Astrocyte (in vitro differentiated cells and primary cell): ENCODE data around the gene AKAP13. TPM values are rescaled to one million over a fixed set of nuclear protein-coding genes. Genes with fewer than 3 reads are reported as not detected.
A peak's percentile ranks its signal among the peaks of the same experiment; 100 is the strongest.

Experiments used
- DNase-seq: peaks from one replicate; pipeline ENCODE4 v3.0.0-alpha.2; 2010; ENCODE audit warnings: low read depth
- FAIRE-seq: peaks from 2 replicates; lab custom pipeline; 2011; peaks lifted over from hg19 to GRCh38; lab: Jason Lieb, UNC
- H2AFZ ChIP-seq: 2 replicates; pipeline ENCODE4 v1.6.0; 2012; ENCODE audit warnings: low read depth, low read length, inconsistent platforms
- H3K27ac ChIP-seq: 2 replicates; pipeline ENCODE4 v1.5.1; 2011; ENCODE audit warnings: low read depth, low read length, inconsistent platforms
- H3K27me3 ChIP-seq: 2 replicates; pipeline ENCODE4 v1.6.0; 2011; ENCODE audit warnings: low read length, inconsistent platforms; ENCODE audit not compliant: insufficient read depth
- H3K36me3 ChIP-seq: 2 replicates; pipeline ENCODE4 v1.5.1; 2011; ENCODE audit warnings: low read length, inconsistent platforms; ENCODE audit not compliant: insufficient read depth
- H3K4me1 ChIP-seq: 2 replicates; pipeline ENCODE4 v1.5.1; 2011; ENCODE audit warnings: low read length, inconsistent platforms; ENCODE audit not compliant: insufficient read depth
- H3K4me2 ChIP-seq: 2 replicates; pipeline ENCODE4 v1.6.0; 2012; ENCODE audit warnings: low read length, inconsistent platforms
- H3K4me3 ChIP-seq: 2 replicates; pipeline ENCODE4 v1.5.1; 2011; ENCODE audit warnings: low read depth, mild to moderate bottlenecking, low read length, inconsistent platforms; ENCODE audit not compliant: insufficient read depth
- H3K79me2 ChIP-seq: 2 replicates; pipeline ENCODE4 v1.6.0; 2012; ENCODE audit warnings: mild to moderate bottlenecking, low read length, inconsistent platforms; ENCODE audit not compliant: insufficient read depth
- H3K9ac ChIP-seq: 2 replicates; pipeline ENCODE4 v1.6.0; 2012; ENCODE audit warnings: mild to moderate bottlenecking, low read length, inconsistent platforms
- H3K9me3 ChIP-seq: 2 replicates; pipeline ENCODE4 v1.5.1; 2012; ENCODE audit warnings: low read depth, mild to moderate bottlenecking, low read length, inconsistent platforms; ENCODE audit not compliant: insufficient read depth
- H4K20me1 ChIP-seq: 2 replicates; pipeline ENCODE4 v1.6.0; 2012; ENCODE audit warnings: low read length, inconsistent platforms; ENCODE audit not compliant: insufficient read depth
- H3K27ac Mint-ChIP-seq: one replicate; pipeline ENCODE4 v1.8.0; 2021; ENCODE audit warnings: mild to moderate bottlenecking, mixed read lengths; ENCODE audit not compliant: unreplicated experiment
- H3K27me3 Mint-ChIP-seq: one replicate; pipeline ENCODE4 v1.8.0; 2021; ENCODE audit warnings: low read depth, mixed read lengths; ENCODE audit not compliant: unreplicated experiment
- H3K36me3 Mint-ChIP-seq: one replicate; pipeline ENCODE4 v1.8.0; 2021; ENCODE audit warnings: low read depth, mixed read lengths; ENCODE audit not compliant: unreplicated experiment
- H3K4me1 Mint-ChIP-seq: one replicate; pipeline ENCODE4 v1.8.0; 2021; ENCODE audit warnings: low read depth, mixed read lengths; ENCODE audit not compliant: unreplicated experiment
- H3K4me3 Mint-ChIP-seq: one replicate; pipeline ENCODE4 v1.8.0; 2021; ENCODE audit warnings: mild to moderate bottlenecking, moderate library complexity, mixed read lengths; ENCODE audit not compliant: unreplicated experiment
- H3K9me3 Mint-ChIP-seq: one replicate; pipeline ENCODE4 v1.8.0; 2021; ENCODE audit warnings: mild to moderate bottlenecking, mixed read lengths; ENCODE audit not compliant: unreplicated experiment
- EZH2 ChIP-seq: IDR thresholded peaks from 2 replicates; pipeline ENCODE4 v1.6.1; 2012; ENCODE audit warnings: mild to moderate bottlenecking, low read length, inconsistent platforms; ENCODE audit not compliant: insufficient read depth
- total RNA-seq: library from RNA; stranded (reverse); gene quantifications from 2 replicates; pipeline ENCODE4 v1.2.1, GENCODE V29; 2021
- TF ChIP-seq, protein P1 (sequence below): IDR thresholded peaks from 2 replicates; pipeline ENCODE4 v1.5.1; 2011; ENCODE audit warnings: low read depth, mild to moderate bottlenecking, inconsistent platforms, low read length, moderate library complexity; ENCODE audit not compliant: insufficient read depth

AKAP13 gene
- total RNA-seq, 1 donor from 2014 or later = 98.2 TPM

DNA sequence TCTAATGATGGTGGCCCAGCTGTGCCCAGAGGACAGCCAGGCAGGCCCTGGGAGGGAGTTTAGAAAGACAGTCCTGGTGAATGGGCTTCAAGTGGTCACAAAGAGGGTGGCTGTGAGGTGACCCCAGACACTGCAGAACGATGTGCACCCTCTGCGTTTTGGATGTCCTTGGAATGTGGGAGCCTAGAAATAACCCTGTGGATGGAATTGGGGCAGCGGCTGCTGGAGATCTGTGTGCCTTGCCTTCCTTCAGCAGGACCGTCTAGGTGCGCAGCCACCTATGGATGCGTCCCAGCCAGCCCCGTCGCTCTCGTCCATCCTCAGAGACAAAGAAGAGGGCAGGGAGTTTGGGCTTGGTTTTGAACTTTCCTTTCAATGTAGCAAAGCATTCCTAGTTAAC lies 367.8 kb downstream of the AKAP13 start:
- DNase-seq (no peak), FAIRE-seq (no peak)
- Mint-ChIP-seq H3K27me3 (no peaks in the 10 kb centered on the region), H3K27ac (no peak overlapping the region), H3K36me3 (peaks cover 14% of the 10 kb centered on the region), H3K9me3 (no peaks in the 10 kb centered on the region), H3K4me1 (peaks cover 30% of the 10 kb centered on the region), H3K4me3 (no peak overlapping the region)
- Histone ChIP-seq H2AFZ (no peak overlapping the region), H3K36me3 (peaks cover 29% of the 10 kb centered on the region), H3K27me3 (no peaks in the 10 kb centered on the region), H3K9ac (no peak overlapping the region), H3K4me1 (peaks cover 20% of the 10 kb centered on the region), H3K9me3 (no peaks in the 10 kb centered on the region), H3K79me2 (no peaks in the 10 kb centered on the region), H3K4me3 (no peak overlapping the region), H3K27ac (no peak overlapping the region), H3K4me2 (no peak overlapping the region), H4K20me1 (peaks cover 28% of the 10 kb centered on the region)
- TF ChIP-seq, protein P1, sequence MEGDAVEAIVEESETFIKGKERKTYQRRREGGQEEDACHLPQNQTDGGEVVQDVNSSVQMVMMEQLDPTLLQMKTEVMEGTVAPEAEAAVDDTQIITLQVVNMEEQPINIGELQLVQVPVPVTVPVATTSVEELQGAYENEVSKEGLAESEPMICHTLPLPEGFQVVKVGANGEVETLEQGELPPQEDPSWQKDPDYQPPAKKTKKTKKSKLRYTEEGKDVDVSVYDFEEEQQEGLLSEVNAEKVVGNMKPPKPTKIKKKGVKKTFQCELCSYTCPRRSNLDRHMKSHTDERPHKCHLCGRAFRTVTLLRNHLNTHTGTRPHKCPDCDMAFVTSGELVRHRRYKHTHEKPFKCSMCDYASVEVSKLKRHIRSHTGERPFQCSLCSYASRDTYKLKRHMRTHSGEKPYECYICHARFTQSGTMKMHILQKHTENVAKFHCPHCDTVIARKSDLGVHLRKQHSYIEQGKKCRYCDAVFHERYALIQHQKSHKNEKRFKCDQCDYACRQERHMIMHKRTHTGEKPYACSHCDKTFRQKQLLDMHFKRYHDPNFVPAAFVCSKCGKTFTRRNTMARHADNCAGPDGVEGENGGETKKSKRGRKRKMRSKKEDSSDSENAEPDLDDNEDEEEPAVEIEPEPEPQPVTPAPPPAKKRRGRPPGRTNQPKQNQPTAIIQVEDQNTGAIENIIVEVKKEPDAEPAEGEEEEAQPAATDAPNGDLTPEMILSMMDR = no peak
- no peak for TF ChIP-seq EZH2

DNA sequence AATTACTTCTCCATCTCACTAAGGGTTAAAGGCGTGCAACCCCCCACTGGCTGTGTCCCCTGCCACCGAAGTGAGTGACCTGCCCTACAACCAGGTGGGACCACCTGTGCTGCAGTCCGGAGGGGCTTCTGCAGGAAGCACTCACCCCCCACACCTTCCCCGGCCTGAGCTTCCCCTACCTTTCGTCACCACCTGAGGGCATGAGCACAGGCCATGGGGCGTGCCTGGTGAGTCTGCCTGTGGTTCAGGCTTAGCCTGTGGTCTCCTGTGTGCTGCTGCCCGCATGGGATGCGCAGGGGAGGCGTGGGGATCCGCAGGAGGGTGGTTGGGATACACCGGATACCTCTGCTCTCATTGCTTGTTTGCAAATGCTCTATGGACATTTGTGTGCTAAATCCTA lies 368.3 kb downstream of the AKAP13 start:
- DNase-seq (no peak), FAIRE-seq (no peak)
- TF ChIP-seq, protein P1 = no peak
- TF ChIP-seq EZH2 = no peak
- Mint-ChIP-seq H3K4me3 (no peak overlapping the region), H3K36me3 (peaks cover 10% of the 10 kb centered on the region), H3K27me3 (no peaks in the 10 kb centered on the region), H3K27ac (no peak overlapping the region), H3K9me3 (no peaks in the 10 kb centered on the region), H3K4me1 (peaks cover 25% of the 10 kb centered on the region)
- no peak overlapping the region for H3K4me3 ChIP-seq
- H3K27me3 ChIP-seq = no peaks in the 10 kb centered on the region
- no peaks in the 10 kb centered on the region for H3K79me2 ChIP-seq
- H3K27ac ChIP-seq = no peak overlapping the region
- H3K4me1 ChIP-seq = peaks cover 20% of the 10 kb centered on the region
- H3K9ac ChIP-seq = no peak overlapping the region
- no peak overlapping the region for H3K4me2 ChIP-seq
- H3K9me3 ChIP-seq = no peaks in the 10 kb centered on the region
- H2AFZ ChIP-seq = no peak overlapping the region
- peaks cover 23% of the 10 kb centered on the region for H4K20me1 ChIP-seq
- peaks cover 24% of the 10 kb centered on the region for H3K36me3 ChIP-seq

DNA sequence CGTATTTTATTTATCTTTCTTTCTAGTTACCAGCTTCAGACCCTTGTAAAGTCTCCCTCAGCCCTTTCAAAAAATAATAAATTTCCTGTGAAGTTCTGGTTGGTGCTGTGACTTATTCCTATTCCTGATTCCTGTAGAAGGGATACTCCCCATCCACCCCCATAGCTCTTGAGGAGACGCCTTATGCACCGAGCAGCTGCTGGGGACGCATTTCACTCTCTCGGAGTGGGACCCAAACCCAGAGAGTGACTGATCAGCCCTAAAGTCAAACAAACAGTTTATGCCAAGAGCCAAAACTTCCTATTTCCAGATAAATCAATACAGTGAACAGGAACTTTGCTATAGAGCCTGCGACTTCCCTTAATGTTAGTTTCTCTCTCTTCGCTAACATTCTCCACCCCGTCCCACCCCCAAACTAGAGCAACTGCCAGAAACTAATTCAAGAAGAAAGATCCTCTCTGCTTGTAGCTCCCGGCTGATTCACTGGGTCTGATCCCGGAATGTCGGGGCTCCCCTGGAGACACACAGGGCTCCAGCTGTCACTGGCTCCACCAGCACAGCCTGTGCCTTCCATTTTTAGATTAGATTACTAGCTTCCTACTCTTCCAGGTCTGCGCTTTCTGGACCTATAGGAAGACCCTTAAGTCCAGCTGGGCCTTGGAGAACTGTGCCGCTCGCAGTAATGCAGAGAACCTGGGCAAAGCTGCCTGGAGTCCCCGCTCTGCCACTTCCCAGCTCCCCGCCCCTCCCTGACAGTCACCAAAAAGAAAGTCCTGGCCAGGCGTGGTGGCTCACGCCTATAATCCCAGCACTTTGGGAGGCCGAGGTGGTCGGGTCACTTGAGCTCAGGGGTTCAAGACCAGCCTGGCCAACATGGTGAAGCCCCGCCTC lies 369.1 kb downstream of the AKAP13 start:
- no peaks in the 10 kb centered on the region for H3K27me3 ChIP-seq
- Mint-ChIP-seq H3K27me3 (no peaks in the 10 kb centered on the region), H3K36me3 (peaks cover 13% of the 10 kb centered on the region), H3K9me3 (no peaks in the 10 kb centered on the region), H3K27ac (no peak overlapping the region), H3K4me3 (no peak overlapping the region), H3K4me1 (peaks cover 25% of the 10 kb centered on the region)
- H3K4me3 ChIP-seq = no peak overlapping the region
- no peaks in the 10 kb centered on the region for H3K79me2 ChIP-seq
- no peaks in the 10 kb centered on the region for H3K9me3 ChIP-seq
- FAIRE-seq (no peak), DNase-seq (no peak)
- H3K9ac ChIP-seq = no peak overlapping the region
- H4K20me1 ChIP-seq = peaks cover 21% of the 10 kb centered on the region
- TF ChIP-seq EZH2 = no peak
- TF ChIP-seq, protein P1 = no peak
- H3K4me1 ChIP-seq = peaks cover 20% of the 10 kb centered on the region
- H3K36me3 ChIP-seq = peaks cover 24% of the 10 kb centered on the region
- no peak overlapping the region for H2AFZ ChIP-seq
- peak overlapping the region; percentile 26 for H3K4me2 ChIP-seq
- no peak overlapping the region for H3K27ac ChIP-seq
